ENCODE results near the gene SHE. TPM values are rescaled to one million over a fixed set of nuclear protein-coding genes. Genes with fewer than 3 reads are reported as not detected.

Gene SHE
- total RNA-seq, 4 donors from 2014 or later = 15.6 to 77.9 (median 25.4) TPM

GRCh38 chr1:154497026-154497806, 5.0 kb downstream of the SHE start:
- no peak for TF ChIP-seq CTCF (IDR thresholded peaks at IDR 0.05)
- DNase-seq (ENCODE audit: low spot score) = no peak
- ATAC-seq (ENCODE audit: low FRiP score) = no peak

- no peak for TF ChIP-seq CTCF (IDR thresholded peaks at IDR 0.05)
- DNase-seq (ENCODE audit: low spot score) (no peak), ATAC-seq (ENCODE audit: low FRiP score) (no peak)
Measured at GRCh38 chr1:154496383-154496782, 5.8 kb downstream of the SHE start.

- DNase-seq (ENCODE audit: low spot score) = no peak
- TF ChIP-seq CTCF (IDR thresholded peaks at IDR 0.05) = no peak
- no peak for ATAC-seq (ENCODE audit: low FRiP score)
Measured at GRCh38 chr1:154495496-154496273, 6.5 kb downstream of the SHE start.

DNA sequence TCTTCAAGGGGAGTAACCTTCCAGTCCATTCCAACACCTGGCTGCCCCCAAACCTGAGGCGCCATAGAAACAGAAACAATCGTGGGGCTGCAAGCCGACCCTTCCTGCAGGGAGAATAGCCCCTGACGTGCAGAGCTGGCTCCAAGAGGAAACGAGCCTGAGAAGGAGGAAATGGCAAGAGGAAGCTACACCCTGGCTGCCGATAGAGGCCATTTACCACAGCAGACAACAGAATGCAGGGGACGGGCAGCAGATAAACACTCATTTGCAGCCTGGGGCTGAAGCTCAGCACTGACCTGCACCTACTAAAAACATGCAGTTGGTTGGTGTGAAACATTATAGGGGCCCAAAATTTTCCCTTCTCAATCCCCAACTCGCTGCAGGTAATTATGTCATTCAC, 8.9 kb downstream of the SHE start:
- ATAC-seq (ENCODE audit: low FRiP score) (no peak), DNase-seq (ENCODE audit: low spot score) (no peak)
- no peak for TF ChIP-seq CTCF (IDR thresholded peaks at IDR 0.05)

GRCh38 chr1:154492115-154492514, 10.1 kb downstream of the SHE start:
- no peak for TF ChIP-seq CTCF (IDR thresholded peaks at IDR 0.05)
- DNase-seq (ENCODE audit: low spot score) (no peak), ATAC-seq (ENCODE audit: low FRiP score) (no peak)

DNA sequence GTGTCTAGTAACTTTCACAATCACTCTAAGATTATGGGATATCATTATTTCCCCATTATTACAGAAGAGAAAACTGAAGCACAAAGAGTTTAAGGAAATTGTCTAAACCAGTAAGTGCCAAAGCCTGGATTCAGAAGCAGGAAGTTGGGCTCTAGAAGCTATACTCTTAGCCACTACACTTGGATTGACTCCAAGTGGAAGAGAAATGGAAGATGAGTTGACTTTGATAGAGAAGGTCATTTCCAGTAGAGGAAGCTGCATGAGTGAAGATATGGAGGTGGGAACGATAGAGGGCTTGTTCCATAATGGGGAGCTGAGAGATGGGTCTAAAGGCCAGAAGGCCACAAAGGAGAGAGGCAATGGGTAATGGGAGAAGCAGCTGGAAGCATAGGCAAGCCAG, 11.9 kb downstream of the SHE start:
- no peak for TF ChIP-seq CTCF (IDR thresholded peaks at IDR 0.05)
- no peak for ATAC-seq (ENCODE audit: low FRiP score)

More for the DNA sequence above, 11.9 kb downstream of the SHE start:
- DNase-seq (ENCODE audit: low spot score) = no peak

Measured in omental fat pad (tissue), 4 donors.